ENCODE data around the gene PTPRA. TPM values are rescaled to one million over a fixed set of nuclear protein-coding genes. Genes with fewer than 3 reads are reported as not detected.
"Not testable (repeated sequence)": the region's sequence is repeated elsewhere in the genome, so short reads cannot be mapped to it uniquely, and the experiment has no call there.

PTPRA gene
- total and polyA plus RNA-seq, 8 donors = 6.8 to 29.1 (median 18.2) TPM

DNA sequence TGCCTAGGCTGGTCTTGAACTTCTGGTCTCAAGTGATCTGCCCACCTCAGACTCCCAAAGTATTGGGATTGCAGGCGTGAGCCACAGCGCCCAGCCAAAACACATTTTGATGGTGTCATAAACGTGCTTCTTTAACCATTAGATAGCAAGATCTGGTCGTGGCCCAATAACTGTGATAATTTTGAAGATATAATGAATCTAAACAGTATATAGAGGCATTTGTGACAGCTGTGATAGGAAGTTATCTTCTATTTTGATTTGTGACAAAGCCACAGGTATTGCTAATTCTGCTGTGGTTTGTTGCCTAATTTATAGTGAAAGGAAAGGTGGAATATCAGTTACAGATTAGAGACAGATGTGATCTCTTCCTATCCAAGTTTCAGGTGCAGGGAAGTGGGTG lies 197.4 kb downstream of the PTPRA start:
- Histone ChIP-seq H3K36me3 (no peaks in the 10 kb centered on the region), H3K4me1 (no peaks in the 10 kb centered on the region), H3K27me3 (no peaks in the 10 kb centered on the region), H3K27ac (no peak overlapping the region), H3K9me3 (no peaks in the 10 kb centered on the region), H3K4me3 (no peak overlapping the region)
- FAIRE-seq (no peak), ATAC-seq (no peak), DNase-seq (no peak)
- intact Hi-C loops (cut with DNase I) = no loop called here
- WGBS, 2 donors = 69 to 74% methylated on average over 4 of the region's 4 CpGs
- TF ChIP-seq, protein P1, sequence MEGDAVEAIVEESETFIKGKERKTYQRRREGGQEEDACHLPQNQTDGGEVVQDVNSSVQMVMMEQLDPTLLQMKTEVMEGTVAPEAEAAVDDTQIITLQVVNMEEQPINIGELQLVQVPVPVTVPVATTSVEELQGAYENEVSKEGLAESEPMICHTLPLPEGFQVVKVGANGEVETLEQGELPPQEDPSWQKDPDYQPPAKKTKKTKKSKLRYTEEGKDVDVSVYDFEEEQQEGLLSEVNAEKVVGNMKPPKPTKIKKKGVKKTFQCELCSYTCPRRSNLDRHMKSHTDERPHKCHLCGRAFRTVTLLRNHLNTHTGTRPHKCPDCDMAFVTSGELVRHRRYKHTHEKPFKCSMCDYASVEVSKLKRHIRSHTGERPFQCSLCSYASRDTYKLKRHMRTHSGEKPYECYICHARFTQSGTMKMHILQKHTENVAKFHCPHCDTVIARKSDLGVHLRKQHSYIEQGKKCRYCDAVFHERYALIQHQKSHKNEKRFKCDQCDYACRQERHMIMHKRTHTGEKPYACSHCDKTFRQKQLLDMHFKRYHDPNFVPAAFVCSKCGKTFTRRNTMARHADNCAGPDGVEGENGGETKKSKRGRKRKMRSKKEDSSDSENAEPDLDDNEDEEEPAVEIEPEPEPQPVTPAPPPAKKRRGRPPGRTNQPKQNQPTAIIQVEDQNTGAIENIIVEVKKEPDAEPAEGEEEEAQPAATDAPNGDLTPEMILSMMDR (IDR thresholded peaks at IDR 0.05) = no peak

DNA sequence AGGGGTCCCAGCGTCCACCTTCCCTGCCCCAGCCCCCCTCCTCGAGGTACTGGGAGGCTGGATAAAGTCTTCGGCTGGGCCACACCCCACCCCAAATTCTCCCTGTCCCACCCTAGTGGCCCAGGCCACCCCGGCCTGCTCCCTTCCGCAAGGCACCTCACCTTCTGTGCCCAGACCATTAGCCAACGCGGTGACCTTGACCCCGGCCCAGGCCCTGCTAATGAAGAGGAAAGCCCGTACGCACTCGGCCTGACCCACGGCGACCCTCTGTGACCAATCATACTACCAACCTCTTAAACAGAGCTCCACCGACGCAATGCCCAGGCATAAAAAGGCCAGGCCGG lies 198.0 kb downstream of the PTPRA start:
- intact Hi-C loops (cut with DNase I) = no loop called here
- TF ChIP-seq, protein P1 (IDR thresholded peaks at IDR 0.05) = no peak

DNA sequence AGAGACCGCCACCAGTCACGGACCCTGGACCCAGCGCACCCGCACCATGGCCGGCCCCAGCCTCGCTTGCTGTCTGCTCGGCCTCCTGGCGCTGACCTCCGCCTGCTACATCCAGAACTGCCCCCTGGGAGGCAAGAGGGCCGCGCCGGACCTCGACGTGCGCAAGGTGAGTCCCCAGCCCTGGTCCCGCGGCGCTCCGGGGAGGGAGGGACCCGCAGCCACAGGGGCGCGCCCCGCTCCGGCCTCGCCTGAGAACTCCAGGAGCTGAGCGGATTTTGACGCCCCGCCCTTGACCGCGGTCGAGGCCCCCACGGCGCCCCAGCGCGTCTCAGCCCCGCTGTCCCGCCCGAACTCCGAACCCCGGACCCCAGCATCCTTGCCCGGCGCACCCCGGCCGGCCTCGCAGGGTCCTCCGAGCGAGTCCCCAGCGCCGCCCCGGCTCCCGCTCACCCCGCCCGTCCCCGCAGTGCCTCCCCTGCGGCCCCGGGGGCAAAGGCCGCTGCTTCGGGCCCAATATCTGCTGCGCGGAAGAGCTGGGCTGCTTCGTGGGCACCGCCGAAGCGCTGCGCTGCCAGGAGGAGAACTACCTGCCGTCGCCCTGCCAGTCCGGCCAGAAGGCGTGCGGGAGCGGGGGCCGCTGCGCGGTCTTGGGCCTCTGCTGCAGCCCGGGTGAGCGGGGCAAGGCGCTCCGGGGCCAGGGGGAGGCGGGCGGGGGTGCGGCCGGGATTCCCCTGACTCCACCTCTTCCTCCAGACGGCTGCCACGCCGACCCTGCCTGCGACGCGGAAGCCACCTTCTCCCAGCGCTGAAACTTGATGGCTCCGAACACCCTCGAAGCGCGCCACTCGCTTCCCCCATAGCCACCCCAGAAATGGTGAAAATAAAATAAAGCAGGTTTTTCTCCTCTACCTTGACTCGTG lies 198.6 kb downstream of the PTPRA start, which contains the start of gene OXT:
Gene OXT (plus strand): TSS at position 11 of the 920 bp plus-strand sequence. CDS start 36 bp downstream, at position 47.
- WGBS, 2 donors = 14 to 20% methylated on average over 72 to 95 of the region's 95 CpGs
- H3K27ac ChIP-seq = no peak within 1 kb of the TSS
- no peak for DNase-seq
- no peaks in the 10 kb centered on the region for H3K4me1 ChIP-seq
- no peak for FAIRE-seq
- TF ChIP-seq, protein P1 (IDR thresholded peaks at IDR 0.05) = no peak
- H3K4me3 ChIP-seq = peak within 1 kb of the TSS; percentile 24 to 56 (median 46)
- H3K9me3 ChIP-seq = no peaks in the 10 kb centered on the region
- intact Hi-C loops (cut with DNase I) = no loop called here
- H3K36me3 ChIP-seq = no peaks in the 10 kb centered on the region
- ATAC-seq = peak; percentile 69 to 89 (median 74)
- no peaks in the 10 kb centered on the region for H3K27me3 ChIP-seq

More for the DNA sequence above, 198.0 kb downstream of the PTPRA start:
- H3K9me3 ChIP-seq = no peaks in the 10 kb centered on the region
- no peaks in the 10 kb centered on the region for H3K36me3 ChIP-seq
- DNase-seq (no peak), ATAC-seq (no peak), FAIRE-seq (no peak)
- peak overlapping the region in 1 of 4 donors; percentile 56 for H3K4me3 ChIP-seq
- WGBS, 2 donors = 77% methylated on average over 16 of the region's 16 CpGs
- H3K27ac ChIP-seq = no peak overlapping the region
- no peaks in the 10 kb centered on the region for H3K4me1 ChIP-seq
- no peaks in the 10 kb centered on the region for H3K27me3 ChIP-seq

DNA sequence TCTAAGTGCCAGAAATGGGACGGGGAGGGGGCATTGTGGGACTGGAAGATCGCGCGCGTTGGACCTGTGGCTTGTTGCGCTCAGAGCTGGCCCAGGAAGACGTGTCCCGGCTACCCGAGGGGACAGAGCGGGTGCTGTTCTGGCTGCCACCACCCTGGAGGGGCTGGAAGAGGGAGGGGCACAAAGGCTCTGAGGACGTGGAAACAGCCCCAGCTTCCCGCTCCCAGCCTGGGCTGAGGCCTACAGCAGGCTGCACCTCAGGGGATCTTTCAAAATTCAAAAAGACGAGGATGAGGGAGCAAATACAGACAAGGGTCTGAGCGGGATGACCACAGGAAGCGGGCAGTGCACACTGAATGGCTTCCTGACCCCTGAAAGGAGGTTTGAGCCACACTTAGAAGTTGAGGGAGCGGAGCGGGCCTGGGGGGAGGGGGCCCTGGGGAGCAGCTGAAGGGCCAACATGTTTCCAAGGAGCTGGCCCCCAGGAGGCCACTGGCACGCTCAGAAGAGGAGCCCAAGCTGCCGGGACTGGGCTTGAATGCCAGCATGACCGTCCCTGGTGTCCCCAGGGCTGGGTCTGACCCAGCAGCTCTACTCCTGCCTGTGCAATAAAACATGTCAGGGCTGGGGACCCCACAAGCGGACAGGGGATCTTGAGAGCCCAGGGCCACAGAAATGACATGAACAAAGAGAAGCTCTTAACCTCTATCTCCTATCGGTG lies 199.4 kb downstream of the PTPRA start:
- intact Hi-C loops (cut with DNase I) = no loop called here
- TF ChIP-seq, protein P1 (IDR thresholded peaks at IDR 0.05) = no peak
- ATAC-seq = no peak
- 76 to 81% methylated on average over 22 of the region's 22 CpGs for WGBS, 2 donors
- no peak overlapping the region for H3K27ac ChIP-seq
- peak overlapping the region in 2 of 4 donors; percentile 39 to 56 for H3K4me3 ChIP-seq
- H3K27me3 ChIP-seq = no peaks in the 10 kb centered on the region
- no peaks in the 10 kb centered on the region for H3K36me3 ChIP-seq
- H3K4me1 ChIP-seq = no peaks in the 10 kb centered on the region
- H3K9me3 ChIP-seq = no peaks in the 10 kb centered on the region
- no peak for FAIRE-seq
- DNase-seq = no peak

DNA sequence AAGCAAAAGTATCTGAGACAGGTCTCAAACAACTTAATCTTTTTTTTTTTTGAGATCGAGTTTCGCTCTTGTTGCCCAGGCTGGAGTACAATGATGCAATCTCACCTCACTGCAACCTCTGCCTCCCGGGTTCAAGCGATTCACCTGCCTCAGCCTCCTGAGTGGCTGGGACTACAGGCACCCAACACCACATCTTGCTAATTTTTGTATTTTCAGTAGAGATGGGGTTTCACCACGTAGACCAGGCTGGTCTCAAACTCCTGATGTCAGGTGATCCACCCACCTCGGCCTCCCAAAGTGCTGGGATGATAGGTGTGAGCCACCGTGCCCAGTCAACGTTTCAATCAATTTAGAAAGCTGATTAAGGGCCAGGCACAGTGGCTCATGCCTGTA lies 200.0 kb downstream of the PTPRA start:
- intact Hi-C loops (cut with DNase I); H3K9me3 ChIP-seq; ATAC-seq; H3K27ac ChIP-seq; H3K27me3 ChIP-seq; H3K4me3 ChIP-seq; FAIRE-seq; H3K4me1 ChIP-seq; H3K36me3 ChIP-seq; DNase-seq: not testable (repeated sequence)
- 83 to 86% methylated on average over 8 of the region's 8 CpGs for WGBS, 2 donors

Measured in pancreas (tissue), 10 donors.